NCI-H1417 (cell line): ENCODE data around the gene SNTG2.

Experiments
- DNase-seq, 3 experiments: peaks; one replicate each; lab custom pipeline; 2025; lab: John Stamatoyannopoulos, UW

Gene SNTG2

GRCh38 chr2:926896-927295 lies 23.8 kb upstream of the SNTG2 start:
- DNase-seq: no peak

DNA sequence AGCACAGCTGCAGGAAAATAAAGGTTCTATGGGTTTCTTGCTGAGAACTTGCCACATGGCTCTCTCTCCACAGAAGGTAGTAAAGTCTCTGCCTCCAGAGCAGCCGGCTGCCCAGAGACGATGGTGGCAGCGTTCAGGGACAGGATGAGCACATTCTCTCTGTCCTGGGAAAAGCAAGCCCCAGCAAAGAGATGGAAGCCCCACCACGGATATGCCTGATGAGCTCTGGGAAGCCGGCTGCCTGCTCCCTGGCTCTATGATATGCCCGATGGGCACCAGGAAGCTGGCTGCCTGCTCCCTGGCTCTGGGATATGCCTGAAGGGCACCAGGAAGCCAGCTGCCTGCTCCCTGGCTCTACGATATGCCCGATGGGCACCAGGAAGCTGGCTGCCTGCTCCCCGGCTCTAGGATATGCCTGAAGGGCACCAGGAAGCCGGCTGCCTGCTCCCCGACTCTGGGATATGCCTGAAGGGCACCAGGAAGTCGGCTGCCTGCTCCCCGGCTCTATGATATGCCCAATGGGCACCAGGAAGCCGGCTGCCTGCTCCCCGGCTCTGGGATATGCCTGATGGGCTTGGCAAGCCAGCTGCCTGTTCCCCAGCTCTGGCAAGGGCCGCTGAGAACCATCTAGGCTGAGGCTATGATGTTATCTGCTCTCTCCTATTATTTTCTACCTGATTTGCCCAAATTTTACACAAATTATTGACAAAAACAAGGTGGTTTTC lies 21.5 kb upstream of the SNTG2 start:
- no peak for DNase-seq

GRCh38 chr2:929925-930324 lies 20.7 kb upstream of the SNTG2 start:
- DNase-seq: no peak

- no peak for DNase-seq
These were observed 19.7 kb upstream of the SNTG2 start for GRCh38 chr2:930935-931334.

DNA sequence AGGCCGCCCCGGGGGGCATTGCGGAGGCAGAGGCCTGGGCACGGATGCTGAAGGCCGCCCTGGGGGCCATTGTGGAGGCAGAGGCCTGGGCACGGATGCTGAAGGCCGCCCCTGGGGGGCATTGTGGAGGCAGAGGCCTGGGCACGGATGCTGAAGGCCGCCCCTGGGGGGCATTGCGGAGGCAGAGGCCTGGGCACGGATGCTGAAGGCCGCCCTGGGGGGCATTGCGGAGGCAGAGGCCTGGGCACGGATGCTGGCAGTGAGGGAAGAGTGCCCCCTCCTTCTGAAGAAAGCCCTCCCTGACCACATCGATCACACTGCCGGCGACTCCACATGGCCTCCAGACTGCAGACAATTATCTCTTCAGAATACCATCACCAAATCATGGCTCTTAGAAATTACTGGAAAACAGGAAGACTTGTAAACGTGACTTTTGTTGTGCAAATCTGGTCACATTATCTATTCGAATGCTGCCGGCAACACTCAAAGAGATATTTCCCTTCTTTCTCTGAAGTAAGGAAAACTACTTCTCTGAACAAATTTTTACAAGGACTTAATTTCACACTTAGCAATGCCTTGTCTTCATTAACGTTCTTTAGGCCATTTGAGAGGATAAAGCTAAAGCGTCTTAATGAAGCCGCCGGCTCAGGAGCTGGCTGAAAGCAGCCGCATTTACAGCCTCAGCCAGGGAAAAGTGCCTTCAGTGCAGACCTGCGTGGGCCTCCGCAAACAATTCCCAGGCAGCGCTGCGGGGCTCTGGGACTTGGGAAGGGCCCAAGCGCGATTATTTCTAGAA lies 18.1 kb upstream of the SNTG2 start:
- DNase-seq: no peak

DNA sequence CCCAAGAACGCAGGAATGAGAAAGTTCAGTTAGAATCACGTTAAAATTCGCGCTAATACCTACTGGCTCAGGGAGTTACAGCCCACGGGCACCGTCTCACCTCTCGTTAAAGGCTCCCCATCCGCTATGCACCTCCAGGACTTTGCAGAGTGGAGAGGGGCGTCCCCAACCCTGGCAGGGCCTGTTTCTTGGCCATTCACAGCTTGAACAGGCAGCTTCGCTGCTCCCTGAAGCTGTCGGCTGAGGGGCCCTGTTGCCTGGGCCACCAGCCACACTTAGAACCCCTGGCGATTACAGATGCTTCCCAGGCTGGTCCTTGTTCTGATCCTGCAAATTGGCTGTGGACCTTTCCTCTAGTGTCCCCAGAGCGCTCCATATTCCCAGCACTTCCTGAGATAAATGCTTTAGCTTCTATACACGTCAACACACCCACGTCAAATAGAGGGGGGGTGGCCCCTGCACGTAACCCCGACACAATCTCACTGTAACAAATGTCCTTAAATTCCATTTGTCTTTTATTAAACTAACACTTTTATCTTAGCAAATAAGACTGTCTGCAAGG lies 16.8 kb upstream of the SNTG2 start:
- no peak for DNase-seq

- no peak for DNase-seq
These were observed 13.1 kb upstream of the SNTG2 start for GRCh38 chr2:937530-937929.

DNA sequence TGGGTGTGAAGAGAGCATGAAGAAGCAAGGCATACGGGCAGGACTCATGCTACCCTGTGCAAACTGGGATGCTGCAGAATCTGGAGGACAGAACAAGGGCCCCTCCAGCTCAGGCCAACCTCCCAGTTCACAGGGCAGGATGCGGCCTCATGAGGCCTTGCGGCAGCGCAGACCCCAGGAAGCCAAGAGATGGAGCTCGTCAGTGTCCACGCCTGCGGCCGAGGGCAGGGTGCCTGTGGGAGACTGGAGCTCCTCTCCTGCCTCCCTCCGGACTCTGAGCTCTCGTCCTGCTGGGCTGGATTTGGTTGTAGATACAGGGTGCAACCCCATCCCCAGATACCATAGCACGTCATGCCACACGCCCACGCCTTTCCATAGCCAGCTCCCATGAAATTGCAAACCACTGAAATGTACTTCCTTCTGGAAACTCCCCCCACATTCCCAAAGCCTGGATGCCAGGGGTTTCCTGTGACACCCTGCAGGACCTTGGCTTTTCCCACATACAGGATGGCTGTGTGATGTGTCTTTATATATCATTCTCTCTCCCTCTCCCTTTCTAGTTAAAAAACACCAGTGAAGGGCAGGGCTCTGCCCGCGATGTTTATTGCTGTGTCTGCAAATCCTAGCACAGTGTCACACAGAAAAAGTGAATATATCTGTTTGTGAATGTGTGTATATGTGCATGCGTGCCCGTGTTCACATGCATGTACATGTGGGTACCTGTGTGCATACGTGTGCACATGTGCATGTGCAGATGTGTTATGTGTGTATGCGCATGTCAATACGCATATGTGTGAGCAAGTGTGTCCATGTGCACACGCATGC lies 12.3 kb upstream of the SNTG2 start:
- DNase-seq: no peak

DNA sequence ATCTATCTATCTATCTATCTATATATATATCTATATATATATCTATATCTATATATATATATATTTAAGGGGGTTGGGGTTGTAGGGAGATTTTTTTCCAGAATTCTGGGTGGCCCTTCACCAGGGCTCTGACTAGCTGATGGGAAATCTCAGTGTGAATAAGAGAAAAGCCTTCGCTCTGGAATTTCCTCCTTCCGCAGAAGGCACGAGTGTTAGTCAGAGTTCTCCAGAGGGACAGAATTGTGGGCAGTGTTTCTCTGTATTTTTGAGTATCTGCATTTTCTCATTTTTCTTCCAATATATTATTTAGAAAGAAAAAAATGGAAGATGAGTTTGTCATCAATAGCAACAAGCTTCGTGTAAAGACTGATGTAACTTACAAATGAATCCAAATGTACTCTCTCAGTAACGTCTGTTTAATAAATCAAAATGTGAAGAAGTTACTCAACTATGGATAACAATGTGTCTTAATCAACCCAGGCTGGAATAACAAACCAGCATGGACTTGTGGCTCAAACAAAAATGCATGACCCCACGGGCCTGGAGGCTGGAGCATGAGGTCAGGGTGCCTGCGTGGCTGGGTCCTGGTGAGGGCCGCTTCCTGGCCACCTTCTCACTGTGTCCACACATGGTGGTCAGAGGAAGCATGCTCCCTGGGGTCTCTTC lies 10.6 kb upstream of the SNTG2 start:
- DNase-seq: no peak

- DNase-seq: peak in 1 of 3 experiments; percentile 52
These were observed 8.8 kb upstream of the SNTG2 start for GRCh38 chr2:941871-942270.

DNA sequence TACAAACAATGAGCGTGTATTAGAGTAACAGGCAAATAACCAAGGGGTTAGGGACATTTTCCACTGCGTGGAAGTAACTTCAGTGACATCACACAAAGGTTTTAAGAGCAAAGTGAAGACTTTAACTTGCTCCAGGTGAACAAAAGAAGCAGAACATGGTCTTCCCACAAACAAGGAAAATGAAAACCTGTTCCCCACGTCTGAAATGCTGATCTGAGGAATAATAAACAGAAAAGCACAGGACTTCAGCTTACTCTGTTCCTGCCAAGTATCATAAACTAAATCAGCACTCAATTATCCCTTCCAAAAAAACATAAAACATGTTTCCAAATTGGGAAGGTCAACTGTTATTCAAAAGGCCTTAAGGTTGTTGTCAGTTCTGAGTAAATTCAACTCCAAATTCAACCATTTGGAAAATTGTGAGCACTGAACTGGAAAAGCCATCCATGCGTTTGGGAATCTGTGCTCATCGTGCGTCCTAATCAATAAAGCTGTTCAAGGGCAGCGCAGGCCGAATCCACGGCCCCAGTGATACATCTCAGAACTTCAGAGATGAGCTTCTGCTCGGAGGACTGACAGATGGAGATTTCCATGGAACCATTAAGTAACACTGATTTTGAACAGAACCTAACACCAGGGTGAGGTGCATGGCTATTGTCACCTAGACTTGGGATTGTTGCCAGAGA lies 7.7 kb upstream of the SNTG2 start:
- DNase-seq: no peak

DNA sequence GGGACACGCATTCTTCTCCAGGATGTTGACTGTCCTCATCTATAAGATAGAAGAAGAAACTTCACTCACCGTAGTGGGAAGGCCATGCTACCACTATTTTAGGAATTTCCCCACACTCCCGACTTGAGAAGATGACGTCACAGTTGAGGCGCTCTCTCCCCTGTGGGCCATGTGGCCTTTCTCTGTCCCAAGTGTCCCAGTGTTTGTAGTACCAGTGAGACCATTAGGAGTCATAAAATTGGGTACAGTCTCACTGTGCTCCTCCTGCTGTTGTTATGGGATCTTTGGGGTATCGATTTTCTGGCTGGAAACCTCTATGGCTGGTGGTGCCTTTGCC lies 7.2 kb upstream of the SNTG2 start:
- DNase-seq: no peak

DNA sequence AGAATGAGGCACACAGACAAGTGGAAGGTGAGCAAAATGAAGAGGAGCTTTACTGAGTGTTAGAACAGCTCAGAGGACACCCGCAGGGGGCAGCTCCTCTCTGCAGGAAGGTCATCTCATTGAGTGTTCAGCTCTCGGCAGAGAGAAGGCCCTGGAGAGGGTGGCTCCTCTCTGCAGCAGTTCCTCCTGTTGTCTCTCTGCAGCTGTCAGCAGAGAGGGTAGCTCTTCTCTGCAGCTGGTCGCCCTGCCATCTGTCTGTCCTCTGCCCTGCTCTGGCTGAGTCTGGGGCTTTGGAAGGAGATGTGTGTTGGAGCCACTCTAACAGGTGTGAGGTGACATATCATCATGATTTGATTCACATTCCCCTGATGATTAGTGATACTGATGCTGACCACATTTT lies 6.8 kb upstream of the SNTG2 start:
- DNase-seq: no peak

- DNase-seq: no peak
These were observed 6.0 kb upstream of the SNTG2 start for GRCh38 chr2:944693-945092.

- DNase-seq: no peak
These were observed 5.5 kb upstream of the SNTG2 start for GRCh38 chr2:945104-945503.

DNA sequence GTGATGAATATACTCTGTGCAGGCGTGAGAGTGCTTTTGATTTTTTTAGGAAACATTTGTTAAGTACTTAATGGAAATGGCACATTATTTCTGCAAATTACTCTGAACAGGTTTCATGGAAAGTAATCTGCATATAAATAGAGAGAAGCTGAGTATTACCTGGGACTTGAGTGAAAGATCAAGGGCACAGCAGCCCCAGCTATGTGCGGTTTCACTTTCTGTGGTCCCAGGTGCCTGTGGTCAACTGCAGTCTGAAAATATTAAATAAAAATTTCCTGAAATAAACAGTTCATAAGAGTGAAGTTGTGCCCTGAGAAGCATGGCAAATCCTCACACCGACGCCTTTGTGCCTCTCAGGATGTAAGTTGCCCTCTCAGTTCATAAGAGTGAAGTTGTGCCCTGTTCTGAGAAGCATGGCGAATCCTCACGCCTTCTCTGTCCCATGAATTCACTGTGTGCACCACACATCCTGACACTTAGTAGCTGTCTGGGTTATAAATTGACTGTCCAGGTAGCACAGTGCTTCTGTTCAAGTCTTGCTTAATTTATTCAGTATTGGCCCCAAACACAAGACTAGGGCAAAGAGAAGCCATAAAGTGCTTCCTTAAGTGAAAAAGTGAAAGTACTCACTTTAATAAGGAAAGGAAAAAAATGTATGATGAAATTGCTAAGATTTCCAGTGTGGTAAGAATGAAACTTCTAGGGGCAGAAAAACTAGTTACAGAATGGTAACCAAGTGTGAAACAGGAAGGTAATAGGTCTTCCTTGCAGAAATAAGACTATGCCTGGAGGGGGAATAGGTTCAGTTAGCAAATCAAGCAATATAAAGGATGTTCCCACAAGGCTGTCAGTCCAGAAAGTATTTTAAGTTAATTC lies 4.3 kb upstream of the SNTG2 start:
- no peak for DNase-seq

GRCh38 chr2:949384-950079 lies 1.1 kb upstream of the SNTG2 start:
- peak in 1 of 3 experiments; percentile 67 for DNase-seq

- peak in 1 of 3 experiments; percentile 52 for DNase-seq
These were observed 766 bp downstream of the SNTG2 start for GRCh38 chr2:951224-952006.

- no peak for DNase-seq
These were observed 2.8 kb downstream of the SNTG2 start for GRCh38 chr2:953408-953807.
